Activated CD4-positive, alpha-beta T cell treated with anti-CD3 and anti-CD28 coated beads for 36 hours (primary cell): ENCODE data around the gene MAU2. TPM values are rescaled to one million over a fixed set of nuclear protein-coding genes. Genes with fewer than 3 reads are reported as not detected.
A peak's percentile ranks its signal among the peaks of the same experiment; 100 is the strongest.
"Not testable (repeated sequence)": the region's sequence is repeated elsewhere in the genome, so short reads cannot be mapped to it uniquely, and the experiment has no call there.

ENCODE experiments used
- ATAC-seq: fragments of 200-7000 bp; cut with Tn5 transposase; one replicate; pipeline ENCODE4 v1.10.0; 2021; ENCODE audit warnings: mild to moderate bottlenecking, moderate library complexity
- CTCF ChIA-PET: fragments of 350-600 bp; sonication (Branson Sonifier 250); formaldehyde crosslinking; loops from one replicate; lab custom pipeline; 2021; ENCODE audit warnings: antibody characterized with exemption; lab: Charles Lee
- POLR2A ChIA-PET: fragments of 350-600 bp; sonication (Branson Sonifier 250); formaldehyde crosslinking; loops from one replicate; lab custom pipeline; 2021; ENCODE audit warnings: antibody characterized with exemption, inconsistent platforms; lab: Charles Lee
- DNase-seq: peaks from one replicate; pipeline ENCODE4 v3.0.0-alpha.2; 2020
- H3K27ac Mint-ChIP-seq: one replicate; pipeline ENCODE4 v1.8.0; 2021; ENCODE audit warnings: mixed read lengths
- H3K27me3 Mint-ChIP-seq: one replicate; pipeline ENCODE4 v1.8.0; 2021; ENCODE audit warnings: mixed read lengths
- H3K36me3 Mint-ChIP-seq: one replicate; pipeline ENCODE4 v1.8.0; 2021; ENCODE audit warnings: low read depth, mixed read lengths
- H3K4me1 Mint-ChIP-seq: one replicate; pipeline ENCODE4 v1.8.0; 2021; ENCODE audit warnings: mixed read lengths
- H3K4me3 Mint-ChIP-seq: one replicate; pipeline ENCODE4 v1.8.0; 2021; ENCODE audit warnings: mild to moderate bottlenecking, moderate library complexity, mixed read lengths
- H3K9me3 Mint-ChIP-seq: one replicate; pipeline ENCODE4 v1.8.0; 2021; ENCODE audit warnings: low read depth, mixed read lengths
- intact Hi-C, 2 experiments: fragments of 100-400 bp; cut with DNase I in 1 of 2; cut with micrococcal nuclease in 1 of 2; formaldehyde crosslinking; loops; one replicate each; pipeline versions ENCODE4 v1.14.2 to v1.15.1; 2022 to 2024; cut with DNase I, micrococcal nuclease
- total RNA-seq, 2 experiments: library from RNA; stranded (reverse); gene quantifications; one replicate each; pipeline ENCODE4 v1.2.3, GENCODE V29; 2021

Gene MAU2
- total RNA-seq, 2 experiments from 2014 or later: 33.3 to 45.7 TPM

GRCh38 chr19:19366434-19367396, 46.1 kb downstream of the MAU2 start:
- POLR2A ChIA-PET: interaction anchor here (0.6 kb wide), 1 partner anchor 64 kb away, joined by 3 read pairs; no protein-coding TSS in a partner anchor

GRCh38 chr19:19368087-19368486, 47.5 kb downstream of the MAU2 start:
- DNase-seq (no peak), ATAC-seq (no peak)
- Mint-ChIP-seq H3K9me3 (no peaks in the 10 kb centered on the region), H3K36me3 (no peaks in the 10 kb centered on the region), H3K4me3 (no peak overlapping the region), H3K4me1 (peaks cover 19% of the 10 kb centered on the region), H3K27ac (no peak overlapping the region), H3K27me3 (no peaks in the 10 kb centered on the region)
- CTCF ChIA-PET: interaction anchor here (1.7 to 2.0 kb wide), 2 partner anchors 10 to 122 kb away, joined by 4 to 17 read pairs; no protein-coding TSS in a partner anchor
- POLR2A ChIA-PET: interaction anchor here (0.6 kb wide), 1 partner anchor 20 kb away, joined by 3 read pairs; no protein-coding TSS in a partner anchor
- intact Hi-C loops: loop anchor here in 1 of 2 experiments (5.0 kb wide), 1 partner anchor 39 kb away; the partner anchor contains the start of gene GATAD2A

More at GRCh38 chr19:19366434-19367396, 46.1 kb downstream of the MAU2 start:
- Mint-ChIP-seq H3K36me3 (no peaks in the 10 kb centered on the region), H3K9me3 (no peaks in the 10 kb centered on the region), H3K4me1 (peaks cover 18% of the 10 kb centered on the region), H3K4me3 (no peak overlapping the region), H3K27ac (peak overlapping the region; percentile 38), H3K27me3 (no peaks in the 10 kb centered on the region)
- intact Hi-C loops: loop anchor here (1.0 to 5.0 kb wide), 2 partner anchors 41 to 124 kb away; partner anchors contain the start of gene GATAD2A (in 1 of the 2)
- CTCF ChIA-PET: interaction anchor here (0.6 to 7.1 kb wide), 7 partner anchors 9 to 366 kb away, joined by 3 to 123 read pairs (median 4); no protein-coding TSS in a partner anchor
- peak; percentile 84 for ATAC-seq
- DNase-seq: peak; percentile 86

- Mint-ChIP-seq H3K36me3 (no peaks in the 10 kb centered on the region), H3K9me3 (no peaks in the 10 kb centered on the region), H3K27ac (no peak overlapping the region), H3K4me1 (peaks cover 12% of the 10 kb centered on the region), H3K4me3 (no peak overlapping the region), H3K27me3 (no peaks in the 10 kb centered on the region)
- no peak for ATAC-seq
- no peak for DNase-seq
- ChIA-PET CTCF (interaction anchor here (0.8 kb wide), 1 partner anchor 120 kb away, joined by 5 read pairs; no protein-coding TSS in a partner anchor), POLR2A (no interaction called here)
- intact Hi-C loops: no loop called here
Observed at GRCh38 chr19:19371059-19371458, 50.4 kb downstream of the MAU2 start.

GRCh38 chr19:19372656-19373416, 52.2 kb downstream of the MAU2 start:
- Mint-ChIP-seq H3K9me3 (no peaks in the 10 kb centered on the region), H3K4me3 (peak overlapping the region; percentile 45), H3K27ac (peak overlapping the region; percentile 92), H3K27me3 (no peaks in the 10 kb centered on the region), H3K4me1 (peaks cover 6% of the 10 kb centered on the region), H3K36me3 (no peaks in the 10 kb centered on the region)
- POLR2A ChIA-PET: interaction anchor here (0.9 kb wide), 1 partner anchor 17 kb away, joined by 3 read pairs; no protein-coding TSS in a partner anchor
- intact Hi-C loops: no loop called here
- peak; percentile 94 for ATAC-seq
- CTCF ChIA-PET: interaction anchor here (0.7 to 2.1 kb wide), 8 partner anchors 8 to 374 kb away, joined by 3 to 11 read pairs (median 3); no protein-coding TSS in a partner anchor
- DNase-seq: peak; percentile 56

- peaks cover 1% of the 10 kb centered on the region for H3K4me1 Mint-ChIP-seq
- no peak for DNase-seq
- ChIA-PET CTCF (interaction anchor here (0.7 to 4.9 kb wide), 2 partner anchors 112 to 513 kb away, joined by 3 to 15 read pairs; no protein-coding TSS in a partner anchor), POLR2A (interaction anchor here (0.6 kb wide), 2 partner anchors 450 to 937 kb away, joined by 3 to 4 read pairs; no protein-coding TSS in a partner anchor)
- H3K4me3 Mint-ChIP-seq: no peak overlapping the region
- no peaks in the 10 kb centered on the region for H3K36me3 Mint-ChIP-seq
- no peaks in the 10 kb centered on the region for H3K9me3 Mint-ChIP-seq
- no peak overlapping the region for H3K27ac Mint-ChIP-seq
- H3K27me3 Mint-ChIP-seq: no peaks in the 10 kb centered on the region
- no peak for ATAC-seq
- intact Hi-C loops: no loop called here
Observed at GRCh38 chr19:19379527-19379926, 58.9 kb downstream of the MAU2 start.

GRCh38 chr19:19380316-19380715, 59.7 kb downstream of the MAU2 start:
- H3K4me3 Mint-ChIP-seq, POLR2A ChIA-PET, H3K4me1 Mint-ChIP-seq, ATAC-seq, H3K36me3 Mint-ChIP-seq, intact Hi-C loops, H3K27me3 Mint-ChIP-seq, DNase-seq, H3K9me3 Mint-ChIP-seq, H3K27ac Mint-ChIP-seq: not testable (repeated sequence)
- CTCF ChIA-PET: interaction anchor here (4.9 kb wide), 1 partner anchor 111 kb away, joined by 15 read pairs; no protein-coding TSS in a partner anchor

- no peak for DNase-seq
- H3K27ac Mint-ChIP-seq: no peak overlapping the region
- no peaks in the 10 kb centered on the region for H3K9me3 Mint-ChIP-seq
- no peaks in the 10 kb centered on the region for H3K36me3 Mint-ChIP-seq
- no peak for ATAC-seq
- intact Hi-C loops: no loop called here
- ChIA-PET POLR2A (no interaction called here), CTCF (interaction anchor here (0.6 to 4.9 kb wide), 3 partner anchors 8 to 110 kb away, joined by 3 to 15 read pairs (median 4); no protein-coding TSS in a partner anchor)
- peaks cover 2% of the 10 kb centered on the region for H3K4me1 Mint-ChIP-seq
- H3K27me3 Mint-ChIP-seq: no peaks in the 10 kb centered on the region
- H3K4me3 Mint-ChIP-seq: no peak overlapping the region
Observed at GRCh38 chr19:19381007-19381926, 60.6 kb downstream of the MAU2 start.

- no peak overlapping the region for H3K27ac Mint-ChIP-seq
- intact Hi-C loops: no loop called here
- ChIA-PET POLR2A (no interaction called here), CTCF (interaction anchor here (0.8 kb wide), 1 partner anchor 9 kb away, joined by 3 read pairs; no protein-coding TSS in a partner anchor)
- H3K4me3 Mint-ChIP-seq: no peak overlapping the region
- H3K27me3 Mint-ChIP-seq: no peaks in the 10 kb centered on the region
- no peaks in the 10 kb centered on the region for H3K36me3 Mint-ChIP-seq
- ATAC-seq: no peak
- DNase-seq: no peak
- no peaks in the 10 kb centered on the region for H3K9me3 Mint-ChIP-seq
- peaks cover 5% of the 10 kb centered on the region for H3K4me1 Mint-ChIP-seq
Observed at GRCh38 chr19:19382118-19382517, 61.5 kb downstream of the MAU2 start.

- Mint-ChIP-seq H3K4me1 (peaks cover 29% of the 10 kb centered on the region), H3K9me3 (no peaks in the 10 kb centered on the region), H3K27me3 (no peaks in the 10 kb centered on the region), H3K27ac (no peak overlapping the region), H3K4me3 (peak overlapping the region; percentile 86), H3K36me3 (peaks cover 14% of the 10 kb centered on the region)
- intact Hi-C loops: no loop called here
- POLR2A ChIA-PET: interaction anchor here (0.7 kb wide), 1 partner anchor 219 kb away, joined by 3 read pairs; no protein-coding TSS in a partner anchor
- DNase-seq (no peak), ATAC-seq (no peak)
- CTCF ChIA-PET: interaction anchor here (1.8 kb wide), 2 partner anchors 18 to 74 kb away, joined by 4 to 6 read pairs; no protein-coding TSS in a partner anchor
Observed at GRCh38 chr19:19384486-19384885, 63.9 kb downstream of the MAU2 start.
